Stimulated activated CD4-positive, alpha-beta T cell treated with anti-CD3 and anti-CD28 coated beads, TNF-alpha, amount 100 ng/mL, for 24 hours (primary cell): Measurements from ENCODE around the gene ZNF444.
"Not testable (repeated sequence)": the region's sequence is repeated elsewhere in the genome, so short reads cannot be mapped to it uniquely, and the experiment has no call there.

Source experiments
- DNase-seq, 3 experiments: peaks; one replicate each; pipeline ENCODE4 v3.0.0-alpha.2; 2020; ENCODE audit warnings: low read depth in 3 of 3

ZNF444 gene

DNA sequence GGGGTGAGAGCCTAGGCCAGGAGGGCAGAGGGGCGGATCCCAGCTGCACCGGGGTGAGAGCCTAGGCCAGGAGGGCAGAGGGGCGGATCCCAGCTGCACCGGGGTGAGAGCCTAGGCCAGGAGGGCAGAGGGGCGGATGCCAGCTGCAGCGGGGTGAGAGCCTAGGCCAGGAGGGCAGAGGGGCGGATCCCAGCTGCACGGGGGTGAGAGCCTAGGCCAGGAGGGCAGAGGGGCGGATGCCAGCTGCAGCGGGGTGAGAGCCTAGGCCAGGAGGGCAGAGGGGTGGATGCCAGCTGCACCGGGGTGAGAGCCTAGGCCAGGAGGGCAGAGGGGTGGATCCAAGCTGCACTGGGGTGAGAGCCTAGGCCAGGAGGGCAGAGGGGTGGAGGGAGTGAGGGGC, 35.2 kb downstream of the ZNF444 start:
- not testable (repeated sequence) for DNase-seq

DNA sequence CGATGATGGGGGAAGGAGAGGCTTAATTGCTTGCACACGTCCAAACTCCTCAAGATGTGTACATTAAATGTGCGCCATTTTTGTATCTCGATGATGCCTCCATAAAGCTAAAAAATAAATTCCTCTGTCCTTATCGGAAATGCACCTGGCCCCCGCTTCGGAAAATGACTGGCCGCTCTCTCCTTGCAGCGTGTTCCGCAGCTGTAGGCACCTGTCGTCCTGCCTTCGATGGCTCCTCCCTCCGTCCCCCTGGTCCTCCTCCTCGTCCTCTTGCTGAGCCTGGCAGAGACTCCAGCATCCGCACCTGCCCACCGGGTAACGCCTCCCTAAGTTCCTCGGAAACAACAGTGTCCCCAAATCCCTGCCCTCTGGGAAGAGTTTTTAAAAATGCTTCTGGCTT, 35.8 kb downstream of the ZNF444 start:
- no peak for DNase-seq

DNA sequence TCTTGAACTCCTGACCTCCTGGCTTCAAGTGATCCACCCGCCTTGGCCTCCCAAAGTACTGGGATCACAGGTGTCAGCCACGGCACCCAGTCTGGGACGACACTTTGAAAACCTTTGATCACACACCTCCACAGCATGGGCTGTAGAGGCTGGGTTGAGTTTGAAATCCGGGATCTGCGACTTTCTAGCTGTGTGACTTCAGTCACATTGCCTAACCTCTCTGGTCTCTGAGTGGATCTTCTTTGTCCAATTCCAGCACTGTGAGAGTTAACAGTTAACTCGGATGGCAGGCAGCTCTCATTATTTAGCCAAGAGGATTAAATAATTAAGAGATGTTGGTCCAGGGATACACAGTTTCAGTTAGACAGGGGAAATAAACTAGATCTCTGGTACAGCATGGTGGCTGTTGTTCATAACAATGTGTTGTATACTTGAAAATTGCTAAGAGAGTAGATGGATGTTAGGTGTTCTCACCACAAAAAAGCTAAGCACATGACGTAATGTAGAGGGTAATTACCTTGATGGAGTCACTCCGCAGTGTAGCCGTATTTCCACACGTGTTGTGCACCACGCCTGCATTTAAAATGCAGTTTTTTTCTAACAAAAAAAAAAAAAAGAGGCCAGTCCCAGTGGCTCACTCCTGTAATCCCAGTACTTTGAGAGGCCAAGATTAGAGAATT, 36.6 kb downstream of the ZNF444 start:
- DNase-seq = no peak

DNA sequence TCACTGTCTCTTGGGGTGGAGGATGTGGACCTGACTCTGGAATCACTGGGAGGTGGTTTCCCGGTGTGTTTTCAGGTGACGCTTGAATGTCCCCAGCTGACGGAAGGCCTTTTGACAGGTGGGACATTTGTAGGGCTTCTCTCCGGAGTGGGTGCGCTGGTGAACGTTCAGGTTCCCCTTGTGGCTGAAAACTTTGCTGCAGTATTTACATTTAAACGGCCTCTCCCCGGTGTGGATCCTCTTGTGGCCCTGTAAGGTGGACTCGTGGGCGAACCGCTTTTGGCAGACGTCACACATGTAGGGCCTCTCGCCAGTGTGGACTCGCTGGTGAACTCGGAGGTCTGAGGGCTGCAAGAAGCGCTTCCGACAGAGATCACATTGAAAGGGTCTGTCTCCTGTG, 48.7 kb downstream of the ZNF444 start:
- DNase-seq = no peak

DNA sequence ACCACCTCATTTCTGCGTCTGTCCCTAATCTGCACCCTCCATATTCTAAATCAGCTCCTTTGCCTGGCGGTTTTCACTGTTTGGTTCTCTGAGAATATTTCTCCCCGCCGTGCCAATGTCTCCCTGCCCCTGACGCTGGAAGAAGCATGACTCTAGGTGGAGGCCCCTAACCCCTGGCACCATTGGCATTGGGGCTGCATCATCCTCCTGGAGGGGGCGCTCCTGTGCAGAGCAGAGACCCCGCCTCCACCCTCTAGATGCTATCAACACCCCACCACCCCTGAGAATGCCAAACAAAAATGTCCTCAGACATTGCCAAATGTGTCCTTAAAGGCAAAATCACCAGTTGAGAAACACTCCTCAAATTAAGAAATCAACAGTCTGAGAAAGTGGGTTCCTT, 50.0 kb downstream of the ZNF444 start:
- no peak for DNase-seq

DNA sequence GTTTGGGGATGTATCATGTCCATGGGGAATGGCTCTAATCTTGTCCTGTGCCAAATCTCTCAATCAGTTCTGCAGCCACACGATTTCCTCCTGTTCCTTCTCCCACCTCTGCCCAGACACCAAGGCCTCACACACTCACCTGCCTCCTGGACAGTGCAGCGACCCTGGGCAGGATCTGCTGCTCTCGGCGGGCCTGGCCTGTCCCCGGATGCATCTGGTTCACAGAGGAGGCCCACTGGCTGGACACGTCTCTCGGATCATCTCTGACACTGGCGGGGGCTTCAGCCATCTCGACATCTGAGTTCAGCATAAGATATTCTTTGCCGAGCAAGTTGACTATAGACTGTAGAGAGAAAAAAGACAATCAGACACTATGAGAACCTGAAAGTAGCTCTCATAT, 50.6 kb downstream of the ZNF444 start:
- DNase-seq = no peak

DNA sequence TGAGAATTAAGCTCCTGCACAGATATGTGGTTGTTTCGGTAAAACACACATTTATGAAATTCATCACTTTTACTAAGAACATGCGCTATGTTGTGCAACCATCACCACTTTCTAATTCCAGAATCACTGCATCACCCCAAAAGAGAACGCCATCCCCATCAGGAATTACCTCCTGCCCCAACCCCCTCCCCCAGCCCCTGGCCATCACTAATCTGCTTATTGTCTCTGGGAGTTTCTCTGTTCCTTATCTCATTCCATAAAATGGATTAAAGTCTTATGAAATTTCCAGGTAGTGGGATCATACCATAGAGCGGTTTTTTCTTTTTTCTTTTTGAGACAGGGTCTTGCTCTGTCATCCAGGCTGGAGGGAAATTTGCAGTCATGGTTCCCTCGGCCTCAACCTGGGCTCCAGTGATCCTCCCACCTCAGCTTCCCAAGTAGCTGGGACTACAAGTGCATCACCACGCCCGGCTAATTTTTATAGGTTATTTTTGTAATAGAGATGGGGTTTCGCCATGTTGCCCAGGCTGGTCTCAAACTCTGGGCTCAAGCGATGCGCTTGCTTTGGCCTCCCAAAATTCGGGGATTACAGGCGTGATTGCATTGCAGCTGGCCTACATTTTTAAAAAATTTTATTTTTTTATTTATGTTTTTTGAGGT, 53.0 kb downstream of the ZNF444 start:
- no peak for DNase-seq

DNA sequence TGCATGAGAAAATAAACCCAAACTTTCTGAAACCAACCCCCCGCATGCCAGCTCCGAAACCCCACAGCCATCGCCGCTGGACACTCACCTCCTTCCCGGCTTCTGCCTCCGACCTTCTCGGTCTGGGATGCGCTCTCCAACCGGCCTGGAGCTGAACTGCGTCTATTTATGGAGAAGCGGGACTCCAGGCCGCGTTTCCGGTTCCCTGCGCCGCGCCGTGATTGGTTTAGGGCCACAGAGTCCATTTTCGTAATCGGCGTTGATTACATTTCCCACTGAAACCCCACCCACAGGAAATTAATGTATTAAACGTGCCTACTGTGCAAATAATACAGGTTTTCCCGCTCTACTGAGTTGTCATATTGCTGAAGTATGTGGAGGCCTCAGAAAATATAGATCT, 56.6 kb downstream of the ZNF444 start, which contains the start of gene ZSCAN5B:
TSS of gene ZSCAN5B (minus strand) at position 138 of the 400 bp plus-strand sequence. CDS start 4,731 bp downstream, outside the sequence.
- not testable (repeated sequence) for DNase-seq

DNA sequence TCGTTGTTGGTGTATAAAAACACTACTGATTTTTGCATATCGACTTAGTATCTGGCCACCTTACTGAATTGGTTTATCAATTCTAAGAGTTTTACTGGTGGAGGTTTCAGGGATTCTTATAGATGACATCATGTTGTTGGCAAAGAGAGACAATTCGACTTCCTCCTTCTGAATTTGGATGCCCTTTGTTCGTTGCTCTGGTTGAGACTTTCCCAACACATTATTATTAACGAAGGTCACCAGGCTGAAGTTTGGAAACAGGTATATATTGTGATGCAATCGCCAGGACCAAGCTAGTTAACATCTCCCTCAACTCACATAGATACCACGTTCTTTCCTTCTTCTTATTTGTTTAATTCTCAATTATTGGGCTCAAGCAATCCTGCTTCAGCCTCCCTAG, 58.6 kb downstream of the ZNF444 start:
- no peak for DNase-seq

DNA sequence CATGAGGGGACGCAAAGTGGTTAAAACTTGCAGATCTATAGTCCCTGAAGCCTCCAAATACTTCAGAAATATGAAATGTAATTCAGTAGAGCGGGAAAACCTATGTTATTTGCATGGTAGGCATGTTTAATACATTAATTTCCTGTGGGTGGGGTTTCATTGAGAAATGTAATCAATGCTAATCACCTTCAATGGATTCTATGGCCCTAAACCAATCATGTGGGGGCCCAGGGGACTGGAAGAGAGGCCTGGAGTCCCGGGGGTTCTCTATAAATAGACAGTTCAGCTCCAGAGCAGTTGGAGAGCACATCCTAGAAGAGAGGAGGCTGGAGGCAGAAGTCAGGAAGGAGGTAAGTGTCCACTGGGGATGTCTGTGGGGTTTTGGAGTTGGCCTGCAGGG, 60.9 kb downstream of the ZNF444 start, which contains the start of gene ZSCAN5C:
TSS of gene ZSCAN5C (plus strand) at position 301 of the 400 bp plus-strand sequence. CDS start 3,641 bp downstream, outside the sequence.
- DNase-seq = no peak

DNA sequence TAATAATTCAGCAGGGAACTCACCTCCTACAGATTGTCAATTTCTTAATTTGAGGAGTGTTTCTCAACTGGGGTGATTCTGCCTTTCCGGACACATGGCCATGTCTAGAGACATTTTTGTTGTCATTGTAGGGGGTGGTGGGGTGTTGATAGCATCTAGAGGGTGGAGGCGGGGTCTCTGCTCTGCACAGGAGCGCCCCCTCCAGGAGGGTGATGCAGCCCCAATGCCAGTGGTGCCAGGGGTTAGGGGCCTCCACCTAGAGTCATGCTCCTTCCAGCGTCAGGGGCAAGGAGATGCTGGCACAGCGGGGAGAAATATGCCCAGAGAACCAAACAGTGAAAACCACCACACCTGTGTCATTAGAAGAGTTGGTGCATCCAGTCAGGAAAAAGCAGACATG, 66.5 kb downstream of the ZNF444 start:
- not testable (repeated sequence) for DNase-seq

DNA sequence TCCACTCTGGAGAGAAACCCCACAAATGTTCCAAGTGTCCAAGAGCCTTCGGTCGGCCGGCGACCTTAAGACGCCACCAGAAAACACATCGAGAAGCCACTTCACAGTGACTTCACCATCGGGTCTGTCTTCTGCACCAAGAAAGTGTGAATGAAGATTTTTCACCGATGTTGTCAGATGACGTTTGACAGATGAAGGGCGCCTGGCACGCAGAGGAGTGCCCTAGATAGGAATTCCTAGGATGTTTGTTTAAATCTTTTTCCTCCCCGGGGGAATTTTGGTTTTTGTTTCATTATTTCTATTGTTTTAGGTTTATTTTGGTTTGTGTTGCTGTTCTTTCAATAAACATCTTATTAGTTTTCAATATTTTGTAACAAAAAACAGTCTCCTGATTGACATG, 68.0 kb downstream of the ZNF444 start:
- DNase-seq = no peak

DNA sequence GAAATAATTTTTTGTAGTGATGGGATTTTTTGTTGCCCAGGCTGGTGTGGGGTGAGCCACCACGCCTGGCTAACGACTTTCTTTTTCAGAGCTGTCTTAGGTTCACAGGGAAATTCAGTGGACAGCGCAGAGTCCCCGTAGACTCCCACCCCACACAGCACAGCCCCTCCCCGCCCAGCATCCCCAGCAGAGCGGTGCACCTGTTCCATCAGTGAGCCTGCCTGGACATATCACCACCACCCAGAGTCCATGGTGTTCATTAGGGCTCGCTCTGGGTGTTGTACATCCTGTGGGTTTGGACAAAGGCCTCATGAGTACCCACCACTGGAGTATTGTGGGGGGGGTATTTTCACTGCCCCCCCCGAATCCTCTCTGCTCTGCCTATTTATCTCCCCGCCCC, 68.9 kb downstream of the ZNF444 start:
- not testable (repeated sequence) for DNase-seq
